Measurements from ENCODE around the gene OR6K2.
"Not testable (repeated sequence)": the region's sequence is repeated elsewhere in the genome, so short reads cannot be mapped to it uniquely, and the experiment has no call there.

The OR6K2 gene

DNA sequence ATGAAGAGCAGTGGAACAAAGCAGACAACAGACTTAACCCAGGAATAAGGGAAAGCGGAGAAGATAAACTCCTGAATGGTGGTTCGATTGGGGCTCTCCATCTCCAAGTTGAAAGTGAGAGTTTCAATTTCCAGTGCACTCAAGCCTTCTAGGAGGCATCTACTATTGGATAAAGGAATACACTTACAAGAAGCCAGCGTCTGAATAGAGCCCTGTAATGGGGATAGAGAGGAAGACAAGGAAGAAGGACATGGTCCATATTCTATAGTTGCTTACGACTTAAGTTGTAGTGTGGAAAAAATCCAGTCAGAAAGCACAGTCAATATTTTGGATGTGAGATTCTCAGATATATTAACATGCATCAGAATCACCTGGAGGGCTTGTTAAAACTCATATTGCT is at the start of gene OR6K2:
Gene OR6K2 (minus strand): TSS at position 101 of the 400 bp plus-strand sequence. CDS start 0 bp downstream, at position 101.
- no peak for DNase-seq

GRCh38 chr1:158735848-158736247 is 35.4 kb upstream of the OR6K2 start:
- no peak for DNase-seq

GRCh38 chr1:158732524-158732923 is 32.1 kb upstream of the OR6K2 start:
- no peak for DNase-seq

- DNase-seq, result no peak
These were observed 31.3 kb upstream of the OR6K2 start for GRCh38 chr1:158731707-158732106.

DNA sequence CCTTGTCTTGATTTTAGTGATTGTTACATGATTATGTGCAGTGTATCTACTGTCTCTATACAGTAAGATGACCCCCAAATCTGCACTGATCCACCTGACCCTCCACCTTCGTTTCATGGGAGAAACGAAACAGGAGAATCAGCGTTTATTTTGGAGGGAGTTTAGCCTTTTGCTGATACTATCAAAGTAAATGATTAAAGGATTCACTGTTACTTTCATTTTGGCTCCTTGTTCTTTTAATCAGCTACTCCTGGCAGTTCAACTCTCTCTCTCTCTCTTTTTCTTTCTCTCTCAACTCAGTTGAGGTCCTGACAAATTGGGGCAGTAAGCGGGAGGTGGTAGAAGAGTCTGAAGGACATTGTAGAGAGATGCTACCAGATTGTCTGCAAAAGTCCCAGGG is 30.0 kb upstream of the OR6K2 start:
- no peak for DNase-seq

- no peak for DNase-seq
These were observed 28.2 kb upstream of the OR6K2 start for GRCh38 chr1:158728510-158729225.

- DNase-seq, result no peak
These were observed 24.0 kb upstream of the OR6K2 start for GRCh38 chr1:158724442-158724841.

GRCh38 chr1:158720620-158721019 is 20.2 kb upstream of the OR6K2 start, which contains the start of gene OR6K3:
Gene OR6K3 (minus strand): TSS chr1:158720720. CDS start chr1:158718115, 2,605 bp downstream.
- DNase-seq, result no peak

- DNase-seq, result no peak
These were observed 19.2 kb upstream of the OR6K2 start for GRCh38 chr1:158719664-158720063.

DNA sequence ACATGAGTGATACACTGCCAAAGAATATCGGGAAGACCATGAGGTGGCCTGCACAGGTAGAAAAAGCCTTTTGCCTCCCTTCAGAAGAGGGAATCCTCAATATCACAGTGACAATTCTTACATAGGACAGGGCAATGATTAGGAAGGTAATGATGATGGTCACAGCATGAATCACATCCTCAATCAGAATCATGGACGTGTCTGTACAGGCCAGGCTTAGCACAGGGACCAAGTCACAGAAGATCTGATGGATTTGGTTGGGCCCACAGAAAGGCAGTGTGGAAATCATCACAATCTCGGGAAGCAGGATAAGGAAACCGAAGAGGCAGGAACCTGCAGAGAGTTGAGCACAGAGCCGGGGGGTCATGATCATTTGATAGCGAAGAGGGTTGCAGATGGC is 16.9 kb upstream of the OR6K2 start:
- no peak for DNase-seq

DNA sequence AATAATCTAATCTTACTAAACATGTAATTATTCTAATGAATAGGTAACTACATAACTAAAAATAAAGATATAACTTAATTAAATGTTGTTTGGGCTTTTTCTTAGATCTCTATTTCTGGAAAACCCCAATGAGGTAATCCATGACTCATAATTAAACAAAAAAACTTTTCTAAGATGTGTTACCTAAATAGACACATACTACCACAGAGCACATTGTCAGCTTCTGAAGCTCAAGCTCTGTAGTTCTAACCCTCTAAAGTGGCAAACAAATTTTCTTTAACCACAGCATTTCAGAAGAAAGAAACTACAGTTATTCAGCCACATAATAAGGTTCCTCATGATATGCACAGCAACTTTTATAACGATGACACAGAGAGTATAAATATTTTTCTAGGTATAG is 15.9 kb upstream of the OR6K2 start:
- no peak for DNase-seq

- DNase-seq, result no peak
These were observed 14.3 kb upstream of the OR6K2 start for GRCh38 chr1:158714754-158715153.

- DNase-seq, result no peak
These were observed 10.6 kb upstream of the OR6K2 start for GRCh38 chr1:158711098-158711497.

- no peak for DNase-seq
These were observed 5.6 kb upstream of the OR6K2 start for GRCh38 chr1:158706096-158706495.

DNA sequence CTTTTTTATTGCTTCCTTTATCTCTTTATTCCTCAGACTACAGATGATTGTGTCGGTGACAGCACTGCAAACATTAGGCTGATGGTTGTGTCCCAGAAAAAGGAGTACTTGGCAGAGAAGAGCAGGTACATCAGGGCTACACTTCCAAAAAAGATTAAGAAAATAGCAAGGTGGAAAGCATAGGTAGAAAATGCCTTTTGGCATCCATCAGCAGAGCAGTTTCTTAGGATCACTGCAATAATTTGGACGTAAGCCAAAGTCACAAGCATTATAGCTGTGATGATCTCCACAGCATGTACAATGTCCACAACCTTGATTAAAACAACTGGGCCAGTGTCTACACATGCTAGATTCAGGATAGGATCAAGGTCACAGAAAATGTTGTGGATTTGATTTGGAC is 5.9 kb downstream of the OR6K2 start:
- no peak for DNase-seq

- no peak for DNase-seq
These were observed 8.1 kb downstream of the OR6K2 start for GRCh38 chr1:158692356-158692755.

DNA sequence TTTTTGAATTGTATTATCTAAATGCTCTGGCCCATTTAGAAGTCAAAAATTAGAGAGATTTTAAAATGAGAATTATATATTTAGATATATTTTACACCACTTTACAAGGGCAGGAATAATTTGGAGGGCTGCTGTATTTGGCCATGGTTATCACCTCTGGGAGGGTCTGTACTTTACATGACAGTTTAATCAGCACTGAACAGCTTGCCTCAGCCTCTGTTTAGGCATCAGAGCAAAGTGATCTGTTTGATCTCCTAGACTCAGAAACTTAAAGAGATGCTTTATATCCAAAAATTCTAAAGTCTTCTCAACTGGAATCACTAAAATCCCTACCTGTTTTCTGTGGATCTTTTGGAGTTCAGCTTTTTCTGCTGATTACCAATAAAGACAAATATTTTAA is 8.5 kb downstream of the OR6K2 start:
- DNase-seq, result no peak

- not testable (repeated sequence) for DNase-seq
These were observed 9.3 kb downstream of the OR6K2 start for GRCh38 chr1:158691149-158691548.

DNA sequence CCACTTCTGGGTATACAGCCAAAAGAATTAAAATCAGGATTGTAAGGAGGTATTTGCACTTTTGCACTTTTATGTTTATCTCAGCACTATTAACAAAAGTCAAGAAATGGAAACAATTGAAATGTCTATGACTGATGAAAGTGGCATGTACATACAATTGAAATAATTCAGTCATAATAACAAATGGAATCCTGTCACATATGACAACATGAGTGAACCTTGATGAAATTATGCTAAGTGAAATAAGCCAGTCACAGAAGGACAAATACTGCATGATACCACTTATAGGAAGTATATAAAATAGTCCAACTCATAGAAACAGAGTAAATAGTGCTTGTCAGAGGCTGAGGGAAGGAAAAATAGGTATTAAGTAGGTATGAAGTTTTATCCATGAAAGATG is 10.6 kb downstream of the OR6K2 start:
- no peak for DNase-seq

DNA sequence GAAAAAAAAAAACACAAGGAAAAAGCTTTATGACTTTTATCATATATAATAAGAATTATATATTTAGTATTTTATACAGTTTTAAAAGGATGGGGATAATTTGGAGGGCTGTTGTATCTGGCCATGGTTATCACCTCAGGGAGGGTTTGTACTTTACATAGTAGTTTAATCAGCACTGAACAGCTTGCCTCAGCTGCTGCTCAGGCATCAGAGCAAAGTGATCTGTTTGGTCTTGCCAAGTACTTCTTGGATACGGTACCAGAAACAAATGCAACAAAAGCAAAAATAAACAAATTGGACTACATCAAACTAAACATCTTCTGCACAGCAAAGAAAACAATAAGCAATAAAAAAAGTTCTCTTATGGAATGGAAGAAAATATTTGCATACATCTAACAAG is 11.3 kb downstream of the OR6K2 start:
- DNase-seq, result no peak

GRCh38 chr1:158688343-158688742 is 12.1 kb downstream of the OR6K2 start:
- not testable (repeated sequence) for DNase-seq

GRCh38 chr1:158687037-158687436 is 13.4 kb downstream of the OR6K2 start:
- no peak for DNase-seq

DNA sequence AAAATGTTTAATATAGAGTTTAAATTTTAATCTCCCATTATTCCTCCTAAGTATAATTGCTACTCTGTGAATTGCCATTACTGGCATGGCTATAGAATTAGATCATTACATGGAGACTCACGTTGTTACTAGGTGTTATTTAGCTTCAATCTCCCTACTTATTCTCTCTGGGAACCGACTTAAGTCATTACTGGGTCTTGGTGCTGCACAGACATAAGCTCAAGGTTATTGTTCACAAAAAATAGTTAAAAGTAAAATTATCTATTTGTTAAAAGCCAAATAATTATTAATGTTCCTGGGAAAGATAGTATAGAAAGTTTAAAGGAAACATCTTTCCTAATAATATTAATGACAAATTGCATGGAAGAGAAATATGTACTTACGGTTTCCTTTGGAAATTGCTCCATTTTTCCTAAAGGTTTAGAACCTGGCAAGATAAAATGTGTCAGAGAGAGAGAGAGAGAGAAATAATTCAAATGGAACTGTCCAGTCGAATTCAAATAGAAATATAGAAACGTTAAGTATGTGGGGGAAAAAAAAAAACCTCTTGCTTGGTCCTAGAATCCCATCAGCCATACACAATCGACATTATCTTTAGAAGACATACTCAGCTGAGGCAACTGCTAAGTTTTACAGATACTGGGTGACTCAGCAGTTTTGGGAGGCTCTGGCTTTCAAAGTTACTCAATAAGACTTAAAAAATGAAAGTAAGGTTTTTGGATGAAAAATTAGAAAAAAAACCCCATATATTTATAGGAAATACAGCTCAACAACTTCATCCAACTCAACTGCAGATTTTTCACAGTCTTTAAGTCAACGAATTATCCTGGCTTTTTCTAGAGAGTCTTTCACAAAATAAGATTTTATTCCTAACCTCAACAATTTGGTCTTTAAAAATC is 14.1 kb downstream of the OR6K2 start, which contains the start of gene SPTA1:
Gene SPTA1 (minus strand): TSS at position 605 of the 899 bp plus-strand sequence. CDS start 198 bp downstream, at position 407.
- no peak for DNase-seq

GRCh38 chr1:158685085-158685484 is 15.4 kb downstream of the OR6K2 start:
- no peak for DNase-seq

Measured in activated naive CD4-positive, alpha-beta T cell treated with anti-CD3 and anti-CD28 coated beads, Interleukin-2, amount 50 U/mL, for 16 hours (primary cell).